Ectodermal cell (in vitro differentiated cells): ENCODE measurements around the gene RNASEH2B.

Source experiments
- H3K27ac ChIP-seq: 2 replicates; pipeline ENCODE4 v1.7.0; 2013; ENCODE audit warnings: mild to moderate bottlenecking, low read depth, low read length; ENCODE audit not compliant: insufficient read depth, poor library complexity, severe bottlenecking
- H3K27me3 ChIP-seq: 2 replicates; pipeline ENCODE4 v1.7.0; 2013; ENCODE audit warnings: mild to moderate bottlenecking, low read length; ENCODE audit not compliant: insufficient read depth, control insufficient read depth, poor library complexity, severe bottlenecking
- H3K36me3 ChIP-seq: one replicate; pipeline ENCODE4 v1.7.0; 2013; ENCODE audit warnings: low read length; ENCODE audit not compliant: control insufficient read depth, insufficient read depth
- H3K4me1 ChIP-seq: one replicate; pipeline ENCODE4 v1.7.0; 2013; ENCODE audit warnings: low read length; ENCODE audit not compliant: control insufficient read depth, insufficient read depth
- H3K4me3 ChIP-seq: 2 replicates; pipeline ENCODE4 v1.7.0; 2013; ENCODE audit warnings: low read depth, low read length, control low read depth; ENCODE audit not compliant: insufficient read depth
- H3K9me3 ChIP-seq: 2 replicates; pipeline ENCODE4 v1.7.0; 2013; ENCODE audit warnings: mild to moderate bottlenecking, low read length, moderate library complexity; ENCODE audit not compliant: control insufficient read depth
- WGBS, 2 experiments: methylation state at CpG; one replicate each; pipeline ENCODE4 v1.1.7; 2013; ENCODE audit warnings: missing lambda C conversion rate in 2 of 2; 5-methylcytosine and 5-hydroxymethylcytosine counted together

The RNASEH2B gene

DNA sequence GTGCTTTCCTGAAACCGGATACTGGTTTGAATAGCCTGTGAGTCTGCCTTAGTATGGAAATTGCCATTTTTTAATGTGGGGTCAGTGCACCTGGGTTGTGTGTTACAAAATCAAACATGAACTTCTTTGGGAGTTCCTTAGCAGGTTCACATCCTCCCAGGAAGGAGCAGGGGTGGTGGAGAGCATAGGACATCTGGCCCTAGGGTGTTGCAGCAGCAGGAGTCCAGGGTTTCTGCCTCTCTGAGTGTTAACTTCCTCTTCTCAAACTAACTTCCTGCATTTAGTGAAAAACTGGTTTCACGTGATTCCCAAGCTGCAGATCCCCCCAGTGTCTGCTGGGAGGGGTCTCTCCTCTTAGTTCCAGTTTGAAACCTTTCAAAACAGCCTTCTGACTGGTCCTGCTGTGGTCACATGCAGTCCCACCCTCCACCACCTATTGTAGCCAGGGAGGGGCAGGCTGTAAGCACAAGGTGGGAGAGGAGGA is 7.2 kb downstream of the RNASEH2B start:
- Histone ChIP-seq H3K4me3 (no peak overlapping the region), H3K4me1 (no peaks in the 10 kb centered on the region), H3K9me3 (peaks cover 2% of the 10 kb centered on the region), H3K27me3 (no peaks in the 10 kb centered on the region), H3K36me3 (no peaks in the 10 kb centered on the region), H3K27ac (no peak overlapping the region)
- whole genome bisulfite sequencing, 2 experiments, result 57 to 59% methylated on average over 2 of the region's 2 CpGs

DNA sequence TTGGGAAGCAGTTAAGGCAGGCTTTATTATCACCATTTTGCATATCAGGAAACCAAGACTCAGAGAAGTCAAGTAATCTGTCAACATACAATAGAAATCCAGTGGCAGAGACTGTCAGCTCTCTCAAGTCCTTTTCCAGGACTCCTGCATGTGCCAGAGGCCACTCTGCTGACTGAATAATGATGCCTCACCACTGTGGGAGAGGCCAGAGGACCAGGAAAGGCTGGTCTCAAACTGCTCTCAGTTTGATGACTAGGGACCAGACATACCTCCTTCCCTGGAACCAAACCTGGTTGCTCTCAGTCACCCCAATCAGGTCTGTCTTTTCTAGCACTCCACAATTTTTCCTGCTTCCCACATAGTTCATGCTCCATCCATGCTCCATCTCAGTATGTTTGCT is 8.0 kb downstream of the RNASEH2B start:
- H3K4me3 ChIP-seq, result no peak overlapping the region
- H3K9me3 ChIP-seq, result peaks cover 4% of the 10 kb centered on the region
- H3K36me3 ChIP-seq, result no peaks in the 10 kb centered on the region
- H3K27me3 ChIP-seq, result no peaks in the 10 kb centered on the region
- H3K27ac ChIP-seq, result no peak overlapping the region
- no peaks in the 10 kb centered on the region for H3K4me1 ChIP-seq

DNA sequence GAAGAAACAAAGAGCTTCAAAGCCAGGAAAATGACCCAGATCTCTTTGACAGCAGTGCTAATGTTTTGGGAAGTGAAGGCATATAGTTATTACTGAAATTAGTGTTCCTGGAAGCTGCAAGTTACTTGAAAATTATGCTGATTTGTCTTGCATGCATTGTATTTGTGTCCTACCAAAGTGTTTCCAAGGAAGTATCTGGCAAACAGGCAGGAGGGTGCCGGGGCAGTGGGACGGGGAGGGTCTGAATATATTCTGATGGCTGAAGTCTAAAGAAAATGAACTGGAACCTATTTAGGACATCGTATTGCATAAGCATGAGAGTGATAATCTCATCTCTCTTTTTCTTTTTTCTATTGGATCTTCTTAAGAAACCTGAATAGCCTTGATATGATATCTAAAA is 9.0 kb downstream of the RNASEH2B start:
- Histone ChIP-seq H3K4me3 (no peak overlapping the region), H3K36me3 (no peaks in the 10 kb centered on the region), H3K4me1 (no peaks in the 10 kb centered on the region), H3K27me3 (no peaks in the 10 kb centered on the region), H3K27ac (no peak overlapping the region), H3K9me3 (peaks cover 4% of the 10 kb centered on the region)
- 91 to 93% methylated on average over 3 of the region's 3 CpGs for WGBS, 2 experiments

DNA sequence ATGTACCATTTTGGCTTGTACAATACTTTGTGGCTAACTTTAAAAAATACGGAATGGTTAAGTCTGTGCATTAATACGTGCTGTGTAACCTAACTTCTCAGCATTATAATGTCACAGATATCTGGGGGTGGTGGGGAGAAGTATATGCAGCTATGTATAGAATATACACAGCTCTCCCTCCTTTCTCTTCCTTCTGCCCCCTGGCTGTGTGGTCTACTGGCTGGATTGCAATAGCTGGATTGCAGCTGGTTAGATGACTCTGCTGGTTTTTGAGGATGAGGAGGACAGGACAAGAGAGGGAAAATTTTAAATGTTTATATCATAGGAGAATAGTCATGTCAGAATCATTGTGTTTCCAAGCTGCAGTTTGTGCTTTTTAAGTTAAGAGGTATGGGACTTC is 9.7 kb downstream of the RNASEH2B start:
- H3K27me3 ChIP-seq, result no peaks in the 10 kb centered on the region
- H3K27ac ChIP-seq, result no peak overlapping the region
- no peak overlapping the region for H3K4me3 ChIP-seq
- no peaks in the 10 kb centered on the region for H3K36me3 ChIP-seq
- 90 to 100% methylated on average over 2 of the region's 2 CpGs for WGBS, 2 experiments
- peaks cover 4% of the 10 kb centered on the region for H3K9me3 ChIP-seq
- no peaks in the 10 kb centered on the region for H3K4me1 ChIP-seq

DNA sequence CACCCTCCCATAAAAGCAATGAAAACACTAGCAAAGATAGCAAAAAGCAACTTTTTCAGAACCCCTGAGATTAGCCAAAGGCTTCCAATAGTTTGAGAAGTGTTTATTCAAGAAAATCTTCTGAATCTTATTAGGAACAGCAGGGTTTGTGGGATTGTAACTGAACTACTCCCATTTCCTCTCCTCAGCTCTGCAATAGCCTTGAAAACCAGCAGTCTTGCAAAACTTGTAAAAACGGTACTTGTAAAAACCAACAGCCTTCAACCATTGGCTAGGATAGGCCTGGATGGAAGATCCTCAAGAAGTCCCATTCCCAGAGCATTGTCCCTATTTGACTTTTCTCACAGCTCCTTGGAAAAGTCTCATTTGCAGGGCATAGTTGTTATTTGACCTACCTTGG is 12.1 kb downstream of the RNASEH2B start:
- Histone ChIP-seq H3K4me3 (no peak overlapping the region), H3K27me3 (no peaks in the 10 kb centered on the region), H3K27ac (no peak overlapping the region), H3K9me3 (peaks cover 4% of the 10 kb centered on the region), H3K4me1 (no peaks in the 10 kb centered on the region), H3K36me3 (no peaks in the 10 kb centered on the region)
- 97 to 98% methylated on average over 1 of the region's 1 CpG for WGBS, 2 experiments

DNA sequence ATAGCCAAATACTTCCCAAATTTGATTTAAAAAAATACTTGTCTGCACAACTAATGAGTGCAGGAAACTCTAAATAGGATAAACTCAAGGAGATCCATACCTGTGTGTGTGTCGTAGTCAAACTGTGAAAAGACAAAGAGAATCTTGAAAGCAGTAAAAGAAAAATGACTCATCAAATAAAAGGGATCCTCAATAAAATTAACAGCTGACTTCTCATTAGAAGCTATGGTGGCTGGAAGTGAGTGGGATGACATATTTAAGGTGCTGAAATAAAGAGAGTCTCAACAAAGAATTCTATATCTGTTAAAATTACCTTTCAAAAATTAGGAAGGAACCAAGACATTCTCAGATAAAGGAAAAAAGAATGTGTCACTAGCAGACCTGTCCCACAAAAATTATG is 13.7 kb downstream of the RNASEH2B start:
- H3K4me1 ChIP-seq, result no peaks in the 10 kb centered on the region
- H3K36me3 ChIP-seq, result no peaks in the 10 kb centered on the region
- H3K9me3 ChIP-seq, result peaks cover 4% of the 10 kb centered on the region
- H3K27me3 ChIP-seq, result no peaks in the 10 kb centered on the region
- no peak overlapping the region for H3K27ac ChIP-seq
- WGBS, 2 experiments, result 93 to 100% methylated on average over 1 of the region's 1 CpG
- H3K4me3 ChIP-seq, result no peak overlapping the region

DNA sequence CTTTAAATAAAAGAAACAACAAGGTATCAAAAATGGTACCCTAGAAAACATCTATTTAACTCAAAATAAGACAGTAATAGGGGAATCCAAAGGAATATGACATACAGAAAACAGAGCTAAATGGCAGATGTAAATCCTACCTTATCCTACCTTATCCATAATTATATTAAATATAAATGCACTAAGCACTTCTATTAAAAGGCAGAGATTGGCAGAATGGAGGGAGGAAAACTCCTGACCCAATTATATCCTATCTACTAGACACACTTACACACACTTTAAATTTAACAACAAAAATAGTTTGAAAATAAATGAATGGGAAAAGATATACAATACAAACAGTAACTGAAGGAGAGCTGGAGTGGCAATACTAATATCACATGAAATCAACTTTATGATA is 14.4 kb downstream of the RNASEH2B start:
- Histone ChIP-seq H3K9me3 (peaks cover 4% of the 10 kb centered on the region), H3K36me3 (no peaks in the 10 kb centered on the region), H3K27ac (no peak overlapping the region), H3K27me3 (no peaks in the 10 kb centered on the region), H3K4me1 (no peaks in the 10 kb centered on the region), H3K4me3 (no peak overlapping the region)

DNA sequence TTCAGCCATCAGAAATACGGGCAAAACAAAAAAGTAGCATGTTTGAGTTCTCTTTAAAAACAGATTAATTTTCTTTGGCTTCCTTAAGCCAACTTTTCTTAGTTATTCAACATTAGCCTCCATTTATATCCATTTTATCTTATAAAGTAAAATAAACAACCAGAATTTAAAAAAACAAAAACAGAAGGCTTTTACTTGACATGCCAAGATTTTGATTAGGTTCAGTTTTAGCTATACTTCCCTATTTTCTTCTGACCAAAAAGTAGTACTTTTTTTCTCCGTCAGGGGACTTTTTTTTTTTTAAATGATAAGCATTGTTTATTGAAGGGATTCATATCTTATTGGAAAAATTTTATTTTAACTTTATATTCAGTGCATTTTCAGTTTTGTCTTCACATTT is 18.1 kb downstream of the RNASEH2B start:
- H3K27ac ChIP-seq, result no peak overlapping the region
- H3K4me1 ChIP-seq, result no peaks in the 10 kb centered on the region
- 98 to 100% methylated on average over 1 to 2 of the region's 2 CpGs for WGBS, 2 experiments

DNA sequence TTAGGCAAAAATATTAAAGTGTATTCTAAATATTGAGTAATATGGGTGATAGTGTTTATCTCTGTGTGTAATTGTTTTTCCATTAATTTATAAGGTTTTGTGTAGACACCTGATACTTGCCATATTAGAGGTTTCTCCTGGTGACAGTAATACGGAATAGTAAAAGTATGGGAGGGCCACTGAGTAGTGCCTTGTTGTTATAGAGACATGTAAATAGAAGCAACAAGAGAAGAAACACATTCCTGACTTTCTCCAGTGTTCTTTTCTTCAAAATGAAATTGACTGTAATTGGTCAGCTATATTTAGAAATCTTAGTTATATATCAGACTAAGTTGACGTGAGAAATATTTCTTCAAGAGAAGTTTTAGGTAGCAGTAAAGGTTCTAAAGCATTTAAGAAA is 18.5 kb downstream of the RNASEH2B start:
- Histone ChIP-seq H3K36me3 (no peaks in the 10 kb centered on the region), H3K27ac (no peak overlapping the region), H3K27me3 (no peaks in the 10 kb centered on the region), H3K9me3 (no peaks in the 10 kb centered on the region), H3K4me1 (no peaks in the 10 kb centered on the region), H3K4me3 (no peak overlapping the region)
- WGBS, 2 experiments, result 71 to 86% methylated on average over 1 to 2 of the region's 2 CpGs

More for the DNA sequence above, 18.1 kb downstream of the RNASEH2B start:
- Histone ChIP-seq H3K4me3 (no peak overlapping the region), H3K36me3 (no peaks in the 10 kb centered on the region), H3K27me3 (no peaks in the 10 kb centered on the region), H3K9me3 (no peaks in the 10 kb centered on the region)

DNA sequence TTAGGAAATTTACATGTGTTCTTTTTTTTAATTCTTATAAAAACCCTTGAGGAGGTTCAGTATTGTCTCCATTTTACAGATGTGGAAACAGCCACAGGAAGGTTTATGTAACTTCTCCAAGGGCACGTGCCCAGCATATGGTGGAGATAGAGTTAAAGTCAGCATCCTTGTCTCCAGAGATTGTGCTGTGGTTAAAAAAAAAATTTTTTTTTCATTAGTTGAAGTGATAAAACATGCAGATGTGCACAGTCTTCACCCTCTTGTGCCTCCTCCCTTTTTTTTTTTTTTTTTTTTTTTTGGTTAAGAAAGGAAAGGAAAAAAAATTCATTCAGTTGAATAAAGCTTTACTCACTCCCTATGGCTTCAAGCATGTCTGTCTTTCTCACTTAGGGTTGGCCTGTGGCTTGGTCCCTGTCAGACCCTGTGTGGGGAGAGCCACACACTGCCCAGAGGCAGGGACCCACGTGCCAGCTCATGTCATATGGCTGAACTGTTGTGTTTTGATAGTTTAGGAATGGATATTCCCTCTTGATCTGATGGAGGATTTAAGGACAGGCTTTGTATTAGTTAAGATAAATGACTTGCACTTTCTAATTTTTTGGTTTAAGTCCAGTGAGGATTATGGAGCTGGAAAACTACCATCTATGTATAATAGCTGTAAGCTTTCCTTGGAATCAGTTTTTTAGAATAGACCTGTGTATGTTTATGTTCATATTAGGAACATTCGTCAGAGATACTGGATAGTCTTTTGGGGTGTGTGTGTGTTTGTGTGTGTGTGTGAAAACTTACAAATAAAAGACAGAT is 19.3 kb downstream of the RNASEH2B start:
- H3K27ac ChIP-seq, result no peak overlapping the region
- H3K4me3 ChIP-seq, result no peak overlapping the region
- H3K9me3 ChIP-seq, result no peaks in the 10 kb centered on the region
- WGBS, 2 experiments, result 91 to 99% methylated on average over 3 of the region's 3 CpGs
- H3K27me3 ChIP-seq, result no peaks in the 10 kb centered on the region
- no peaks in the 10 kb centered on the region for H3K36me3 ChIP-seq
- no peaks in the 10 kb centered on the region for H3K4me1 ChIP-seq
